Measurements from ENCODE around the gene C15orf39.

DNA sequence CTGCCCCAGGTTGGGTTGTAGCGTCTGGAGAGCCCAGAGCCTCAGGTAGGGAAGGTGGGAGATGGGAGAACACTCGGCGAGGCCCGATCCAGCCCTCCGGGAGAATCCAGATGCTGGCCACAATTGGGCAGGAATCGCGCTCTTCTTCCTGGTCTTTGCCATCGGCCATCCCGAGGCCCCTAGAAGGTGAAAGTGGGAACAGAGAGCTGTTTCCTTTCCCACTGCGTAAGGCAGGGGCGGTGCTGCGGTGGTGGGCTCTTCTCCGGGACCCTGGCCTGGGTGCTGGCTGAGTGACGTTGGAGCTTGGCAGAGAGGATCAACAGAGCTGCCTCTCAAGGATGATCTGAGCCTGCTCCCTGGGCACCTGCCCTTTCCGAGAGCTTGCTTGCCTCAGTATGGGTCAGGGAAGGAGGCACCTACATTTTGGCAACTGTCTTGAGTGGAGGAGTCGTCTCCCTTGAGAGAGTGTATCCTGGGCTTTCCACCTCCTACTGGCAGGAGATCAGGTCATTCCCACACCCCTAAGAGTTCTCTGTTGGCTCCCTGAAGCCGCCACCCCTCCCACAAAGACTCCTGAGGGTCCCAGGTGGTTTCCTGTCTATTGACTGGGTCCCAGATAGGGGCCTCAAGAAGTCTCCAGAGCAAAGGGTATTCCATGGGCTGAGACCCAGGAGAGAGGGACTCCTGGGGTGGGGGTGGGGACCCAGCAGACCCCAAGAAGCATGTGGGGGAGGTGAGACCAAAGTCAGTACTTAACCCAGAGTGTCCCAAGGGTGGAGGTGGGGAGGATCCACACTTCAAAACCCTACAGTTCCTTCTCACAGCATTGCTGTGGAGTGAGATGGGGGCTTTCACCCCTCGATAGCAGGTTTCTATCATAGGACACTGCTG lies 1.6 kb downstream of the C15orf39 start:
- TF ChIP-seq, protein P1, sequence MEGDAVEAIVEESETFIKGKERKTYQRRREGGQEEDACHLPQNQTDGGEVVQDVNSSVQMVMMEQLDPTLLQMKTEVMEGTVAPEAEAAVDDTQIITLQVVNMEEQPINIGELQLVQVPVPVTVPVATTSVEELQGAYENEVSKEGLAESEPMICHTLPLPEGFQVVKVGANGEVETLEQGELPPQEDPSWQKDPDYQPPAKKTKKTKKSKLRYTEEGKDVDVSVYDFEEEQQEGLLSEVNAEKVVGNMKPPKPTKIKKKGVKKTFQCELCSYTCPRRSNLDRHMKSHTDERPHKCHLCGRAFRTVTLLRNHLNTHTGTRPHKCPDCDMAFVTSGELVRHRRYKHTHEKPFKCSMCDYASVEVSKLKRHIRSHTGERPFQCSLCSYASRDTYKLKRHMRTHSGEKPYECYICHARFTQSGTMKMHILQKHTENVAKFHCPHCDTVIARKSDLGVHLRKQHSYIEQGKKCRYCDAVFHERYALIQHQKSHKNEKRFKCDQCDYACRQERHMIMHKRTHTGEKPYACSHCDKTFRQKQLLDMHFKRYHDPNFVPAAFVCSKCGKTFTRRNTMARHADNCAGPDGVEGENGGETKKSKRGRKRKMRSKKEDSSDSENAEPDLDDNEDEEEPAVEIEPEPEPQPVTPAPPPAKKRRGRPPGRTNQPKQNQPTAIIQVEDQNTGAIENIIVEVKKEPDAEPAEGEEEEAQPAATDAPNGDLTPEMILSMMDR (IDR thresholded peaks at IDR 0.05; ENCODE audit: poor library complexity, severe bottlenecking), result no peak
- TF ChIP-seq SMC3 (conservative IDR thresholded peaks at IDR 0.05; ENCODE audit: poor library complexity) (no peak), EZH2 (IDR thresholded peaks at IDR 0.05; ENCODE audit: borderline replicate concordance, insufficient read depth, low read length, poor library complexity, severe bottlenecking) (peak; percentile 12), MXI1 (conservative IDR thresholded peaks at IDR 0.05; ENCODE audit: poor library complexity, severe bottlenecking) (no peak), POLR2AphosphoS5 (IDR thresholded peaks at IDR 0.05) (no peak), RAD21 (conservative IDR thresholded peaks at IDR 0.05) (no peak)
- TF ChIP-seq, protein P2, sequence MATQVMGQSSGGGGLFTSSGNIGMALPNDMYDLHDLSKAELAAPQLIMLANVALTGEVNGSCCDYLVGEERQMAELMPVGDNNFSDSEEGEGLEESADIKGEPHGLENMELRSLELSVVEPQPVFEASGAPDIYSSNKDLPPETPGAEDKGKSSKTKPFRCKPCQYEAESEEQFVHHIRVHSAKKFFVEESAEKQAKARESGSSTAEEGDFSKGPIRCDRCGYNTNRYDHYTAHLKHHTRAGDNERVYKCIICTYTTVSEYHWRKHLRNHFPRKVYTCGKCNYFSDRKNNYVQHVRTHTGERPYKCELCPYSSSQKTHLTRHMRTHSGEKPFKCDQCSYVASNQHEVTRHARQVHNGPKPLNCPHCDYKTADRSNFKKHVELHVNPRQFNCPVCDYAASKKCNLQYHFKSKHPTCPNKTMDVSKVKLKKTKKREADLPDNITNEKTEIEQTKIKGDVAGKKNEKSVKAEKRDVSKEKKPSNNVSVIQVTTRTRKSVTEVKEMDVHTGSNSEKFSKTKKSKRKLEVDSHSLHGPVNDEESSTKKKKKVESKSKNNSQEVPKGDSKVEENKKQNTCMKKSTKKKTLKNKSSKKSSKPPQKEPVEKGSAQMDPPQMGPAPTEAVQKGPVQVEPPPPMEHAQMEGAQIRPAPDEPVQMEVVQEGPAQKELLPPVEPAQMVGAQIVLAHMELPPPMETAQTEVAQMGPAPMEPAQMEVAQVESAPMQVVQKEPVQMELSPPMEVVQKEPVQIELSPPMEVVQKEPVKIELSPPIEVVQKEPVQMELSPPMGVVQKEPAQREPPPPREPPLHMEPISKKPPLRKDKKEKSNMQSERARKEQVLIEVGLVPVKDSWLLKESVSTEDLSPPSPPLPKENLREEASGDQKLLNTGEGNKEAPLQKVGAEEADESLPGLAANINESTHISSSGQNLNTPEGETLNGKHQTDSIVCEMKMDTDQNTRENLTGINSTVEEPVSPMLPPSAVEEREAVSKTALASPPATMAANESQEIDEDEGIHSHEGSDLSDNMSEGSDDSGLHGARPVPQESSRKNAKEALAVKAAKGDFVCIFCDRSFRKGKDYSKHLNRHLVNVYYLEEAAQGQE (IDR thresholded peaks at IDR 0.05; ENCODE audit: borderline replicate concordance), result no peak

Measured in neural cell (in vitro differentiated cells).